Measurements from ENCODE around the gene PPA1.
"Not testable (repeated sequence)": the region's sequence is repeated elsewhere in the genome, so short reads cannot be mapped to it uniquely, and the experiment has no call there.

The PPA1 gene

DNA sequence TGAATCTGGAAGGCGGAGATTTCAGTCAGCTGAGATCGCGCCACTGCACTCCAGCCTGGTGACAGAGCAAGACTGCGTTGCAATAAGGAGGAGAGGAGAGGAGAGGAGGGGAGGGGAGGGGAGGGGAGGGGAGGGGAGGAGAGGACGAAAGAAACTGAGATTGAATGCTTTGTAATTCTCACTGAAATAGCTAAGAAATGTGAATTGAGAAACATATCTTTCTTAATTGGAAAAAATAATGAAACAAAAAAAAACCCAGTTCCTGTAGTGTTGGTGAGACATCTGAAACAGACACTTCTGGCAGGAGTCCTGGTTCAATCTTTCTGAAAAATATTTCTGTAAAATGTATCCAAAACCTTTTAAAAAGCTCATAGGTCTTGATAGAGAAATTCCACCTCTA lies 26.5 kb downstream of the PPA1 start:
- no peak for DNase-seq

- DNase-seq, result no peak
Observed at GRCh38 chr10:70201105-70201504, 32.1 kb downstream of the PPA1 start.

DNA sequence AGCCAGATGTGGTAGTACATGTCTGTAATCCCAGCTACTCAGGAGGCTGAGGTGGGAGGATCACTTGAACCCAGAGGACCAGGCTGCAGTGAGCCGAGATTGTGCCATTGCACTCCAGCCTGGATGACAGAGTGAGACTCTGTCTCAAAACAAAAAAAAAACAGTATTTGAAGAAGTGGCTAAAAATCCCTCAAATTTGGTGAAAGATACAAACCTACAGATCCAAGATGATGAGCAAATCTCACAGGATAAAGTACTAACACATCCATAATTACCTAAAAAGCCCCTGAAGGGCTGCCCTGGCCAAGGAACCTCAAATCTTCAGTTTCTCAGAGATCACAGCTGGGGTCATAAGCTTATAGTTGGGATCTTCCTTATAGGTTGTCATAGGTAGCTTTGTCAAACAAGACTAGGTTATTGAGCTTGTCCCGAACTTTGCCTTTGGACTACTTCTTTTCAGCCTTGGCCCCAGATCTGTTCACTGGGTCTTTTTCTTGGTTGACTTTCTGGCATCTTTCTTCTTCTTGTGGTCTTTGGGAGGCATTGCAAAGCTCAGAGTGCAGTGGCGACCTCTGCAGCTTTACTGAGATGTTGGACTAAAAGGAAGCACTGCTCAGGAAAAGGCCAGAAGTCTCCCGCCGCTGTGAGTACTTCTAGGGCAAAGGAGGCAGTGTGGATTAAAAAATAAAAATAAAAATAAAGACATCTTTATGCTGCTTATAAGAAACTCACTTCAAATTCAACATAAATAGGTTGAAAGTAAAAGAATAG lies 34.3 kb downstream of the PPA1 start:
- DNase-seq, result no peak

- DNase-seq, result no peak
Observed at GRCh38 chr10:70197235-70197945, 35.8 kb downstream of the PPA1 start.

GRCh38 chr10:70193391-70193844 lies 39.8 kb downstream of the PPA1 start:
- no peak for DNase-seq

GRCh38 chr10:70192326-70192968 lies 40.8 kb downstream of the PPA1 start:
- no peak for DNase-seq

- DNase-seq, result no peak
Observed at GRCh38 chr10:70191972-70192305, 41.3 kb downstream of the PPA1 start.

GRCh38 chr10:70191161-70191971 lies 41.9 kb downstream of the PPA1 start:
- DNase-seq, result no peak

GRCh38 chr10:70190581-70190980 lies 42.6 kb downstream of the PPA1 start:
- DNase-seq, result no peak

GRCh38 chr10:70190102-70190501 lies 43.1 kb downstream of the PPA1 start:
- DNase-seq, result no peak

GRCh38 chr10:70188768-70189167 lies 44.5 kb downstream of the PPA1 start:
- no peak for DNase-seq

DNA sequence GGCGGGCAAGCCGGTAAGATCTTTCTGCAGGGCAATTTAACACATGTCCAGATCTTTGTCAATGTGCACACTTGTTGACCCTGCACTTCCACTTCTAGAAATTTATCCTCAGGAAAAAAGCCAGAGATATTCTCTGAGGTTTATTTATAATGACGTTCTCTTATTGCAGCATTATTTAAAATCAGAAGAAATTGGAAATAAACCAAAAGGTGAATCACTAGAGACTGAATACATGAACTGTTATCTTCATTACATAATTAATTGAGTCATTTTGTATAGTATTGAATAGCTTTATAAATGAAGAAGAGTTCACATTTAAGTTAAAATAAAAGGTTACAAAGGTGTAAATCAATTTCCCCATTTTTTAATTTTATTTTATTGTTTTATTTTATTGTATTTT lies 46.7 kb downstream of the PPA1 start:
- DNase-seq, result no peak

DNA sequence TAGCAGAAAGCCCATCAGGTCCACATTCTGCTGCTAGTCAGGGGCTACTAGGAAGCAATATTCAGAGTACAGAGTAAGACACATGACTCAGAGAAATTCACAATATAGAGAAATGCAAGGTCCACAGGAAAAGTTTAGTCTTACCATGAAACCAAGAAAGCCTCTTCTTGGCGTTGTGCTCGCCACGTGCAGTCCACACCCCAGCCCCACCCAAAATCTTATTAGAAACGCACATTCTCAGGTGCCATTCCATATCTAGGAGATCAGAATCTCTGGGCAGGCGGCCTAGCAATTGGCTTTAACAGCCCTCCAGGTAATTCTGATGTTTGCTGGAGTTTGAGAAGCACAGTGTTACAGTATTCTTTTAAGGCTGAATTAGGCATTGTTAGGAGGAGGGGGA lies 47.1 kb downstream of the PPA1 start:
- no peak for DNase-seq

DNA sequence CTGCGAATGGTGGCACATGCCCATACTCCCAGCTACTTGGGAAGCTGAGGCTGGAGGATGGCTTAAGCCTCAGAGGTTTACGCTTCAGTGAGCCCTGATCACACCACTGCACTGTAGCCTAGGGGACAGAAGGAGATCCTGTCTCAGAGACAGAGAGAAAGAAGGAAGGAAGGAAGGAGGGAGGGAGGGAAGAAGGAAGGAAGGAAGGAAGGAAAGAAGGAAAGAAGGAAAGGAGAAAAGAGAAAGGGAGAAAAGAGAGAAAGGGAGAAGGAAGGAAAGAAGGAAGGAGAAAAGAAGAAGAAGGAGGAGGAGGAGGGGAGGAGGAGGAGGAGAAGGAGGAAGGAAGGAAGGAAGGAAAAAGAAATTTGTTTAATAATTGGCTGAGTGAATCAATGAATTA lies 49.9 kb downstream of the PPA1 start:
- DNase-seq, result no peak

DNA sequence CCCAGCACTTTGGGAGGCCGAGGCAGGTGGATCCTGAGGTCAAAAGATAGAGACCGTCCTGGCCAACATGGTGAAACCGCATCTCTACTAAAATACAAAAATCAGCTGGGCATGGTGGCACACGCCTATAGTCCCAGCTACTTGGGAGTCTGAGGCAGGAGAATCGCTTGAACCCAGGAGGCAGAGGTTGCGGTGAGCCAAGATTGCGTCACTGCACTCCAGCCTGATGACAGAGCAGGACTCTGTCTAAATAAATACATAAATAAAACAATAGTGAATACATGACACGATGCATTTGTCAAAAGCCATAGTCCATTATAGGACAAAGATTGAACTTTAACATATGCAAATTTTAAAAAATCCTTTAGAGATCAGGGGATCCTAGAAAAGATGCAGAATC lies 54.0 kb downstream of the PPA1 start:
- DNase-seq, result not testable (repeated sequence)

- no peak for DNase-seq
Observed at GRCh38 chr10:70178139-70178725, 55.0 kb downstream of the PPA1 start.

GRCh38 chr10:70176441-70176840 lies 56.8 kb downstream of the PPA1 start:
- no peak for DNase-seq

DNA sequence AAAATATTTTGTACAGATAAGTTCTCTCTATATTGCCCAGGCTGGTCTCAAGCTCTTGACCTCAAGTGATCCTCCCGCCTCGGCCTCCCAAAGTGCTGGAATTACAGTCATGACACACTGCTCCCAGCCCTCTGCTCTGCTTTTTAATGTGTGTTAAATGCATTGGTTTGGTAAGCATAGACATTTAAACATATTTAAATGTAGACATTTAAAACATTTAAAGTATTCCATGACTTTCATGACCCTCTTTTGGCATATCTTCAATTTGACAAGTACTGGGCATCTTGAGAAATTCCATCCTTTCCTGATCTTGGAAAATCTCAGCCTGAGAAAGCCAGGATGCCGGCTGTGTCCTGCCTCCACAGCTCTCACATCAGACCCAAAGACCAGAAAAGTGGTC lies 57.7 kb downstream of the PPA1 start:
- no peak for DNase-seq

GRCh38 chr10:70174058-70174741 lies 59.0 kb downstream of the PPA1 start:
- peak; percentile 7 for DNase-seq

DNA sequence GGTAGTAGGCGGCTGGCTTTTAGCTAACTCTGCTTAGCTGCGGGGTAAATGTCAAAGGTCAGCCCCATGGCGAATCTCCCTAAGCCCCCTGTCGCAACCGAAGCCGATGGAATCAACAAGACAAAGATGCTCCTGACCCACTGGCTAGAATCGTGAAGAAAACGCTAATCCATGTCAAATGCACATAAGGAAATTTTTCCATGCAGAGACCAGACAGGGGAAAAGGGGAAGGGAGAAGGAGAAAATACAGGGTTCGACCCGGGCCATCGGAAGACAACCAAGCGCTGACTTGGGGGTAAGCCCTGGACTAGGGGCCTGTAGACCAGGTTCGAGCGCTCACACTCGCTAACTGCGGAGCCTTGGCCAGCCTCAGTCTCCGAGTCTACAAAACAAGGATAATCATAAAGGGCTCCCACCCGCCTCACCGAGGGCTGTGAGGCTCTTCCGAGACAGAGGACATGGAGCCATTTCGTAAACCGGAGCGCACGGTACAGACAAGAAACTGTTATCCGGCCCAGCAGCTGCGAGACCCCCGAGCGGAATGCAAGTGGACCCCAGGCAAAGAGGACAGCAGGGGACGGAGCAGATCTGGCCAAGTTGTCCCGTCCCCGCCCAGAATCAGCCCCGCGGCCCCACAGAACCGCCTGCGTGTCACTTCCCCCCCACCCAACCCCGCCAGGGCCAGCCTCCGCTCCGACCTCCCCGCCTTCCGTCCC lies 63.4 kb downstream of the PPA1 start:
- peak; percentile 14 for DNase-seq

DNA sequence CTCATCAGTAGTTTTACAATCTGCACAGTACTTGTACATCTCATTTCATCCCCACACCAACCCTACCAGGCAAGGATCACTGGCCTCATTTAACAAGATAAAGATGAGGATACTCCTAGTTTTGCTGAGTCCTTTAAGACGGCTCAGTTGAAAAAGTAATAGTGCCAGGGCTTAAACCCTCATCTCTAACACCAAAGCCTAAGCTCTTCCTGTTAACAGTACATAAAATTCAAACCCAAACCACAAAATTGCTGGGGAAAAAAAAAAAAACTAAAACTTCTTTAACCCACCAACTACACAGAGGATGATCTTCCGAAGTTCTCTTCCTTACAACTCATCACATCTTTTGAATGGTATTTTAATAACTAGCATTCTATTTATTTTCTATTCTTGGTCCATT lies 64.2 kb downstream of the PPA1 start:
- DNase-seq, result no peak

DNA sequence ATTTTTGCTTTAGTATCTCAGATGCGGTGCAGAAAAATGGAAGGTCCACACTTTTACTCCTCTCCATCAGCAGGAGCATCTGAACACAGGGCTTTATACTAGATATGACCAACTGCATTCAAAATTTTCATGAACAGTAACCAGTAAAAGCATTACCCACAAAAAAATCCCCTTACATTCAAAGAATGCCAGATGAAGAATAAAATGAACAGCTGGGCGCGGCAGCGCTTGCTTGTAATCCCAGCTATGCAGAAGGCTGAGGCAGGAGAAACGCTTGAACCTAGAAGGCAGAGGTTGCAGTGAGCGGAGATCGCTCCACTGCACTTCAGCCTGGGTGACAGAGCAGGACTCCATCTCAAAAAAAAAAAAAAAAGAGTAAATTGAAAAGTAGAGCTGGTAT lies 66.0 kb downstream of the PPA1 start:
- DNase-seq, result no peak

Measured in activated CD4-positive, alpha-beta T cell treated with anti-CD3 and anti-CD28 coated beads, Interleukin-2, amount 50 U/mL, for 1 hour (primary cell).